Stomach smooth muscle (tissue), 2 donors: ENCODE data around the gene GYG2.

Experiments
- H3K27ac ChIP-seq: one replicate; pipeline ENCODE4 v1.7.0; 2013; ENCODE audit warnings: mild to moderate bottlenecking, low read length, inconsistent platforms
- H3K27me3 ChIP-seq, 2 donors: one replicate each; pipeline ENCODE4 v1.7.0; 2013; ENCODE audit warnings: low read length in 2 of 2; ENCODE audit not compliant: insufficient read depth in 2 of 2, control insufficient read depth in 1 of 2
- H3K36me3 ChIP-seq, 2 donors: one replicate each; pipeline ENCODE4 v1.7.0; 2013; ENCODE audit warnings: low read length in 2 of 2; ENCODE audit not compliant: control insufficient read depth in 2 of 2, insufficient read depth in 2 of 2
- H3K4me1 ChIP-seq: one replicate; pipeline ENCODE4 v1.7.0; 2013; ENCODE audit warnings: low read length; ENCODE audit not compliant: control insufficient read depth, insufficient read depth
- H3K4me3 ChIP-seq, 2 donors: one replicate each; pipeline ENCODE4 v1.7.0; 2013; ENCODE audit warnings: low read length in 2 of 2
- H3K9ac ChIP-seq, 2 donors: one replicate each; pipeline ENCODE4 v1.7.0; 2013; ENCODE audit warnings: low read length in 2 of 2, mild to moderate bottlenecking in 1 of 2
- H3K9me3 ChIP-seq, 2 donors: one replicate each; pipeline ENCODE4 v1.7.0; 2013; ENCODE audit warnings: low read length in 2 of 2; ENCODE audit not compliant: control insufficient read depth in 2 of 2
- donor health status: healthy.
- donor health status: Pancreatic carcinoma.

The GYG2 gene

GRCh38 chrX:2928191-2928582, 99.5 kb downstream of the GYG2 start:
- Histone ChIP-seq H3K27ac (peak overlapping the region; percentile 62), H3K36me3 (no peaks in the 10 kb centered on the region), H3K9me3 (peaks cover 2 to 4% of the 10 kb centered on the region in 2 donors), H3K4me3 (peak overlapping the region; percentile 46 to 57), H3K9ac (no peak overlapping the region), H3K27me3 (peaks cover 0 to 2% of the 10 kb centered on the region in 2 donors), H3K4me1 (no peaks in the 10 kb centered on the region)

DNA sequence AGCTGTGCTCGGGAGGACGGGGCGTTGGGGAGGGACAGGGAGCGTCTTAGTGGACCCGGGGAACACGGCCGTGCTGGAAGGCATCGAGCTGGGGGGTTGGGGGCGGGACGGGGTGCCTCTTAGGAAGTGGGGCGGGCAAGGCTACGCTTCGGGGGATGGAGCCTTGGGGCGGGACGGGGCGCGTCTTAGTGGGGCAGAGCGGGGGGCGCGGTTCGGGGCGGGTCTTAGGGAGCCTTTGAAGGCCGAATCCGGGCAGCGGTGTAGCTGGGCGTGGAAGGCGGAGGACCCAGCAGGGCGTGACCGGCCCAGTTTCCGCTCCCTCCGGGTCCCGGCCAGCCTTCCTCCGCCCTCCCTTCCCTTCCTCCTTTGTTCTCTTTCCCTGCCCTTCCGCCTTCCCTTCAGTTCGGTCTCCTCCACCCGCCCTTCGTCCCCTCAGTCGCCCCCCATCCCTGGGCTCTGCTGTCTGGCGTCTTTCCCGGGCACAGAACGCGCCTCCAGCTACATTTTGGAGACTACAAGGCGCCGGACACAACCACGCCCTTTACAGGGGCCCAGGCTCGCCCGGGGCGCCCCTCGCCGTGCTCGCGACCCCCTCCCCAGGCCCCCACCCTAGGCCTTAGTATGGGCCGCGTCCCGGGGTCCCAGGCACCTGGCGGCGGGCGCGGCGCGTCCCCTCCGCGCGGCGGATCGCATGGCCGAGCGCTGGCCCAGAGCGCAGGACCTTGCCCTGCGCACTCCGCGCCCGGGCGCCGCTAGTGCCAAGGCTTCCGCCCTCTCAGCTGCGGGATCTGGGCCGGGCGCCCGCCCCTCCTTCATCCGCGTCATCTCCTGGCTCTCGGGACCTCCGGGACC, 100.1 kb downstream of the GYG2 start, which contains the start of gene ARSD:
ARSD (minus strand) TSS at position 757 of the 852 bp plus-strand sequence; CDS start at position 693, 64 bp downstream.
- Histone ChIP-seq H3K27ac (peak within 1 kb of the TSS; percentile 80), H3K36me3 (no peaks in the 10 kb centered on the region), H3K4me3 (peak within 1 kb of the TSS; percentile 46 to 73), H3K9ac (peak within 1 kb of the TSS; percentile 71 to 74), H3K9me3 (peaks cover 2 to 4% of the 10 kb centered on the region in 2 donors), H3K27me3 (peaks cover 0 to 2% of the 10 kb centered on the region in 2 donors), H3K4me1 (no peaks in the 10 kb centered on the region)

DNA sequence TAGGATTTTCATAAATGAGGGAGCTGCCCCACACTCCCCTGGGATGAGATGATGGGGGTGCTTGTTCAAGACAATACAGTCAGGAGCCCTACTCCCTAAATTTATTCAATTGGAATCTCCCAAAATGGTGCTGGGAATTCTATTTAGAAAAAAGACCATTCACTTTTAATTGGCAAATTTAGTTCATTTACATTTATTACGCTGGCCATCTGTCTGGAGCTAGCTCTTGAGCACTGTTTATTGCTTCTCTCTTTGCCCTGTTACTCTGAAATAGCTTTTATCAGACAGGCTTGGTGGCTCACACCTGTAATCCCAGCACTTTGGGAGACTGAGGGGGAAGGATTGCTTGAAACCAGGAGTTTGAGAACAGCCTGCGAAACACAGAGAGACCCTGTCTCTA, 102.4 kb downstream of the GYG2 start:
- Histone ChIP-seq H3K4me1 (no peaks in the 10 kb centered on the region), H3K27me3 (peaks cover 0 to 2% of the 10 kb centered on the region in 2 donors), H3K9ac (no peak overlapping the region), H3K9me3 (peaks cover 2 to 4% of the 10 kb centered on the region in 2 donors), H3K27ac (no peak overlapping the region), H3K4me3 (no peak overlapping the region), H3K36me3 (no peaks in the 10 kb centered on the region)

GRCh38 chrX:2931612-2932011, 102.9 kb downstream of the GYG2 start:
- Histone ChIP-seq H3K4me3 (no peak overlapping the region), H3K9me3 (peaks cover 2 to 4% of the 10 kb centered on the region in 2 donors), H3K9ac (no peak overlapping the region), H3K27me3 (peaks cover 0 to 2% of the 10 kb centered on the region in 2 donors), H3K36me3 (no peaks in the 10 kb centered on the region), H3K4me1 (no peaks in the 10 kb centered on the region), H3K27ac (no peak overlapping the region)
